Esophagus (tissue), 2 donors: ENCODE measurements around the gene EBPL. TPM values are rescaled to one million over a fixed set of nuclear protein-coding genes. Genes with fewer than 3 reads are reported as not detected.
"Not testable (repeated sequence)": the region's sequence is repeated elsewhere in the genome, so short reads cannot be mapped to it uniquely, and the experiment has no call there.

ENCODE experiments used
- H3K27ac ChIP-seq, 2 donors: one replicate each; pipeline ENCODE4 v1.5.1; 2013; ENCODE audit warnings: low read depth in 2 of 2, mild to moderate bottlenecking in 2 of 2, inconsistent platforms in 1 of 2, low read length in 1 of 2, moderate library complexity in 1 of 2
- H3K27me3 ChIP-seq, 2 donors: one replicate each; pipeline ENCODE4 v1.6.1; 2013; ENCODE audit warnings: low read length in 2 of 2, control low read depth in 1 of 2, mild to moderate bottlenecking in 1 of 2; ENCODE audit not compliant: insufficient read depth in 2 of 2, control insufficient read depth in 1 of 2
- H3K36me3 ChIP-seq, 2 donors: one replicate each; pipeline ENCODE4 v1.6.1; 2013; ENCODE audit warnings: low read length in 1 of 2; ENCODE audit not compliant: control insufficient read depth in 2 of 2, insufficient read depth in 2 of 2
- H3K4me1 ChIP-seq, 2 donors: one replicate each; pipeline ENCODE4 v1.6.1; 2013; ENCODE audit warnings: low read length in 1 of 2; ENCODE audit not compliant: control insufficient read depth in 2 of 2, insufficient read depth in 2 of 2
- H3K4me3 ChIP-seq, 2 donors: one replicate each; pipeline ENCODE4 v1.5.1; 2013; ENCODE audit warnings: low read length in 2 of 2, mild to moderate bottlenecking in 2 of 2, low read depth in 1 of 2, moderate library complexity in 1 of 2
- H3K9me3 ChIP-seq, 2 donors: one replicate each; pipeline ENCODE4 v1.6.1; 2013; ENCODE audit warnings: mild to moderate bottlenecking in 2 of 2, low read depth in 1 of 2, low read length in 1 of 2, moderate library complexity in 1 of 2; ENCODE audit not compliant: control insufficient read depth in 2 of 2, insufficient read depth in 1 of 2
- WGBS, 2 donors: extraction: QIAGEN DNeasy Blood & Tissue Kit; methylation state at CpG; one replicate each; pipeline ENCODE4 v1.1.7; 2013; 5-methylcytosine and 5-hydroxymethylcytosine counted together
- polyA plus RNA-seq, 2 donors: library from polyadenylated mRNA; stranded (reverse); fragments of 200-250 nt; gene quantifications; one replicate each; pipeline ENCODE4 v1.2.3, GENCODE V29; 2013
- donor health status: healthy with polysubstance abuse.
- donor health status: Bipolar disorder and iron deficiency.

EBPL gene
- polyA plus RNA-seq, 2 donors: 53.0 to 73.6 TPM

DNA sequence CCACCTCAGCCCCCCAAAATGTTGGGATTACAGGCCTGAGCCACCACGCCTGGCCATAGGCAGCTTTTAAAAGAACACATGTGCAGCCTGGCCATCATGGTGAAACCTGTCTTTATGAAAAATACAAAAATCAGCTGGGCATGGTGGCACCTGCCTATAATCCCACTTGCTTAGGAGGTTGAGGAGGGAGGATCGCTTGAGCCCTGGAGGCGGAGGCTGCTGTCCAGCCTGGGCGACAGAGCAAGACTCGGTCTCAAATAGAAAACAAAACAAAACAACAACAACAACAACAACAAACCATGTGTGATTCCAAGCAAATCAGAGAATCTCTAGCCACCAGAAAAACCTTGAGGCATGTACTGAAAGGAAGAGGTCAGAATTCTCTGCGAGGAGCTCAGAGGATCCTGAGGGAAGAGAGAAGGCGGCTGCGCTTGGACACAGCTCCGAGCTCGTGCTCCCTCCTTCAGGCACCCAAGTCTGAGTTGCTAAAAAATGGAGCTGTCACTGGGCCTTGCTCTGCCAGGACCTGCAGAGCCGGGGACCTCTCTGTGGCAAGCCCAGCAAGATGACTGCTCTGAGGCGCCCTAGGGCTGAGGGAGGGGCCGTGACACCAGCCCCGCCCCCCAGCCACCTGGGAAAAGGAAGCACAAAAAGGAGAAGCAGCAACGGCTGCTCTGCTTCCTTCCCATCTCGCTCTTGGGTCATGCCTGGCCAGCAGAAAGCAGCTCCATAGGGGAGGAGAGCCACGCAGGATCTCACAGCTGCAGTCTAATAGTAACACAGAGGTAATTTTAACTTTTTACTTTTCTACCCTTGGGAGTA, 63.2 kb downstream of the EBPL start, which contains the start of gene ARL11:
TSS of gene ARL11 (plus strand) at position 677 of the 822 bp plus-strand sequence. CDS start 1,941 bp downstream, outside the sequence.
- peak within 1 kb of the TSS; percentile 25 to 35 for H3K4me3 ChIP-seq
- no peaks in the 10 kb centered on the region for H3K36me3 ChIP-seq
- H3K27me3 ChIP-seq: no peaks in the 10 kb centered on the region
- peak within 1 kb of the TSS; percentile 56 to 62 for H3K27ac ChIP-seq
- H3K4me1 ChIP-seq: peaks cover 6 to 12% of the 10 kb centered on the region in 2 donors
- no peaks in the 10 kb centered on the region for H3K9me3 ChIP-seq
- 41 to 42% methylated on average over 17 of the region's 17 CpGs for WGBS, 2 donors

DNA sequence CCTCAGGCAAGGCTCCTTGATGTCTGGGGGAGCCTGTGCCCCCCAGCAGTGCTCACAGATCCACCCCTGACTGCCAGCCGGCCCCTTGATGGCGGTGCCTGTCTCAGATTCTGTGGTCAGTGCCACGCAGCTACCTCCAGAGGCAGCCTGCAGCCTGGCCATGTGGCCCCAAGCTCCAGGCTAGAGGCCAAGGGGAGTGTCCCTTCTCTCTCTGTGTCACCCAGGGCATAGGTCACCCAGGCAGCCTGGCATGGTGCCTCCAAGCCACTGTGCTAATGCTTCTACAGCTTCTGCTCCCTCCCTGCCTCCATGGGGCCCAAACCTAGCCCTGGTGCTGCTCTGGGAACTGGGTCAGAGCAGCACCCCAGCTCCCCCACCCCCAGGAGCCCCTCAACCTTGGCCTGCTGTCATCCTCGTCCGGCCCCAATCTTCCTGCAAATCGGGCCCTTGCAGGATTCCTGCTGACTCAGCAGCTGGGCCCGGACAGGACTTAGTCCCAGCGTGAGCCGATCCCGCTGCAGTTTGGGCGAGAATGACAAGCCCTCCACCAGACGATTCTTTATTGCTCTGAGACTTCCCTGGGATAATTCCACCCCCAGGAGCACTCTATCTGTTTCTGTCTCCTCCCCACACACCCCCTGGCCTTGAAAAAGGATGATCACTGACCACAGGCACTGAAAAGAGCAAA, 65.8 kb downstream of the EBPL start:
- peaks cover 6 to 7% of the 10 kb centered on the region in 2 donors for H3K4me1 ChIP-seq
- peak overlapping the region; percentile 7 to 36 for H3K27ac ChIP-seq
- no peaks in the 10 kb centered on the region for H3K36me3 ChIP-seq
- 67 to 76% methylated on average over 12 of the region's 12 CpGs for WGBS, 2 donors
- no peaks in the 10 kb centered on the region for H3K27me3 ChIP-seq
- no peak overlapping the region for H3K4me3 ChIP-seq
- H3K9me3 ChIP-seq: no peaks in the 10 kb centered on the region

DNA sequence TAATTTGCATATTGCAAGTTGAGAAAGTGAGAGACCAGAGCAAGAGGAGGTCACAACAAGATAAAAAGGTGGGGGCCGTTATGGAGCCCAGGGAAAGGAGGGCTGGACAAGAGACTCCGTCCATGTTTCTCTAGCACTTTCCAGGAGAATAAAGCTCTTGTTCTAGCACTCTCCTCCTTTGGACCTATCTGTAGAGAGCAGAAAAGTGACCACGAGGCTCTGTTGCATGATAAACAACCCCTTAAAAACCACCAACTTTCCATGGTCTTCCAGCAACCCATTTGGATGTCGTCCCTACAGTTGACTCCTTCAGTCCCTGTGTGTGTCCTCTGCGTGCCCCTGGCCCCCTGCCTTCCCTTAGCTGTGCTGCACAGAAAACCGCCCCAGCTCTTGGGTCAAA, 67.1 kb downstream of the EBPL start:
- Histone ChIP-seq H3K9me3 (no peaks in the 10 kb centered on the region), H3K27me3 (no peaks in the 10 kb centered on the region)
- WGBS, 2 donors: 87 to 88% methylated on average over 6 of the region's 6 CpGs

DNA sequence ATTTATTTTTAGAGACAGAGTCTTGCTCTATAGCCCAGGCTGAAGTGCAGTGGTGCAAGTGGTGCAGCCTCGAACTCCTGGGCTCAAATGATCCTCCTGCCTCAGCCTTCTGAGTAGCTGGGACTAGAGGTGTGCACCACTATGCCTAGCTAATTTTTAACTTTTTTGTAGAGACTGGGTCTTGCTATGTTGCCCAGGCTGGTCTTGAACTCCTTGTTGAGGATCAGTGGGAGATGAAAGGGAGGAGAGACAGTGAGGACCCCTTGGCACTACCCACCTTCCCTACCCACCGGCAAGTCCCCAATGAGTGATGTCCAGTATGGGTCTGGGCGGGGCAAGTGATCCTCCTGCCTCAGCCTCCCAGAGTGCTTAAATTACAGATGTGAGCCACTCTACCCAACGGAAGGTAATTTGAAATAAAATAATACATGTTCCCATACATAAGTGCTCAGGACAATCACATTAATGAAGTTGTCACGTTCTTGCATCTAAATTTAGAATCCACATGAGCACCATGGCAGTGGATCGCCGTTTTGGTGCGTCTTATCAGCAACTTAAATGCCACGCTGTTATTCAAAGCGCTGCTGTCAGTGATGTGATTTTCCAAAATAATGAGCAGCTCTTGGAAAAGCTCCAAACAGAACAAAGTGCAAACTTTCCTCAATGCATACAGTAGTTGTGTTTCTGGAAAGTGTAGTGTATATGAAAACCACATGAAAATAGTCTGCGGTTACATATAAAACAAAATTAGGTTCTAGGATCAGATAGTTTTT, 68.9 kb downstream of the EBPL start:
- Histone ChIP-seq H3K27ac (no peak overlapping the region), H3K4me3 (no peak overlapping the region), H3K4me1 (peaks cover 0 to 6% of the 10 kb centered on the region in 2 donors), H3K36me3 (no peaks in the 10 kb centered on the region), H3K27me3 (no peaks in the 10 kb centered on the region), H3K9me3 (no peaks in the 10 kb centered on the region)
- 61 to 63% methylated on average over 11 of the region's 11 CpGs for WGBS, 2 donors

More for the DNA sequence above, 67.1 kb downstream of the EBPL start:
- Histone ChIP-seq H3K4me3 (no peak overlapping the region), H3K36me3 (no peaks in the 10 kb centered on the region), H3K27ac (no peak overlapping the region), H3K4me1 (peaks cover 2 to 6% of the 10 kb centered on the region in 2 donors)

DNA sequence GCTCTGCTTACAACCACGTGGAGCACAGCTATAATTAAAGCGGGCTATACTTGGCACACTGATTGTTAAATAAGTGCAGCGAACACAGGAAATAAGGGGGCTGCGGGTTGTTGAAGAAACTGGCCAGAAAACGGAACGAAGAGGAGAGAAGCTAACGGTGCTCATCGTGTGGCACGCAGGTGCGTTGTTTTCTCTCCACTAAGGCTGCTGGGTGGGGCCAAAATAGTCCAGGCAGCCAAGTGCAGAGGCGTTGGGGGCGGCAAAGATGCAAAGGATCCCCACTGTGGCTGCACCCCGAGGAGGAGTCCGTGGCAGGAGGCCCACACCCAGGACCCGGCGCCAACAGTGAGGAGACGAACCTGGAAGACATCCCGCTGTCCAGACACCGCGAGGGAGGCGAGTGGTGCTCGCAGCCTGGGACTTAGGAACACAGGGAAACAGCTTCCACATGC, 71.1 kb downstream of the EBPL start:
- Histone ChIP-seq H3K27ac (no peak overlapping the region), H3K4me3 (no peak overlapping the region), H3K4me1 (peaks cover 0 to under 1% of the 10 kb centered on the region in 2 donors), H3K9me3 (no peaks in the 10 kb centered on the region), H3K36me3 (no peaks in the 10 kb centered on the region), H3K27me3 (no peaks in the 10 kb centered on the region)
- WGBS, 2 donors: 48 to 67% methylated on average over 22 of the region's 22 CpGs

DNA sequence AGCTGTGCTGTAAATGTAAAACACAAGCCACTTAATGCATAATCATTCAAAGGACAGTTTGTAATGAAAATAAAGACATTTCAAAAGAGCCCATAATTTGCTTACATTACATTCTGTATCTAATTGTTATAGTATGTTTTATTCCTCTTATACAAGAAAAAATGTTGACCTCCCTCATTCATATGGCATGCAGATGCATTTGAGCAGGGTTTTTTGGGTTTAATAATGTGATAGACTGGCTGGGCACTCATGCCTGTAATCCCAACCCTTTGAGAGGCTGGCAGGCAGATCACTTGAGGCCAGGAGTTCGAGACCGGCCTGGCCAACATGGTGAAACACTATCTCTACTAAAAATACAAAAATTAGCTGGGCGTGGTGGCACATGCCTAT, 74.6 kb downstream of the EBPL start:
- Histone ChIP-seq H3K36me3 (no peaks in the 10 kb centered on the region), H3K4me3 (no peak overlapping the region), H3K27me3 (no peaks in the 10 kb centered on the region), H3K27ac (no peak overlapping the region), H3K4me1 (no peaks in the 10 kb centered on the region), H3K9me3 (no peaks in the 10 kb centered on the region)
- WGBS, 2 donors: 82 to 88% methylated on average over 3 of the region's 3 CpGs

DNA sequence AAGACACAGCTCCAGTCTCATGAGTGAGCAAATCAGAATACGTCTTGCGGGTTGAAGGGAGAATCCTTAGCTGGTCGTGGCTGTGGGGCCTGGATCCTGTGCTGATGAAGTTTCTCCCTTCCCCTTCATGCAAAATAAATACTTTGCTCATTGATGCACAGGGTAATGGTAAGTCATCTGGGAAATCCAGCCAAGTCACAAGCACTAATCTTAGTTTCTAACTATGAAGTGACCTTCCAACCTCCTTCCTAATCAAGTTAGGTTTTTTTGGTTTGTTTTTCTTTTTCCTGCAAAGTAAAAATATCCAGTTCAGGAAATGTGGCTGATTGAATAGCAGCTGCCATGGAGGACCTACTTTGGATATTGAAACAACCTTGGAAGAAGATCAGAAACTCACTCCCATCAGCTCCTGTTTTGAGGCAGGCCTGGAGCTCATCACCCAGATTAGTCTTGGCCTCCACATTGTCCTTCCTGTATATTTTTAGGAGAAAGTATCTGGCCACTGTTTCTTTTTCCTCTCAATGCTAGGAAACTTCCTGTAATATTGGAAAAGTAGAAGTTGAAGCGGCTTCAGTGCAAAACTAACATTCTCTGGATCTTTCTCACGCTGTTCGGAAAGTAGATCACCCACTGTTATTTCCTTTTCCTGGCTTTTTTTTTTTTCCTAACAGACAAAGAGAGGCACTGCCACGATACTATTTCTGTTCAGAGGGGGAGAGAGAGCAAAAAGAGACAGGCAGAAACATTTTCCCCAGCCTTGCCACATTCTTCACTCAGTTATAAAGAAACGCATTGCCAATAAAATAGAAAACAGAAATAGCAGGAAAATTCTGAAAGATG, 75.2 kb downstream of the EBPL start:
- 64 to 72% methylated on average over 8 of the region's 8 CpGs for WGBS, 2 donors
- H3K27ac ChIP-seq: peak overlapping the region in 1 of 2 donors; percentile 13

DNA sequence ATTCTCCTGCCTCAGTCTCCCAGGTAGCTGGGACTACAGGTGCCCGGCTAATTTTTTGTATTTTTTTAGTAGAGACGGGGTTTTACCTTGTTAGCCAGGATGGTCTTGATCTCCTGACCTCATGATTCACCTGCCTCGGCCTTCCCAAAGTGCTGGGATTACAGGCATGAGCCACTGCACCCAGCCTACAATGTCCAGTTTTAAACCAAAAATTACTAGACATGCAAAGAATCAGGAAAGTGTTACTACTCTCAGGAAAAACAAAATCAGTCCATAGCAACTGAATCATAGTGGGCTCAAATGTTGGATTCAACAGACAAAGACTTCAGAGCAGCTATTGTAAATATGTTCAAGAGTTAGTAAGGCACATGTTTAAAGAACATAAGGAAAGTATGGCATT, 79.2 kb downstream of the EBPL start:
- not testable (repeated sequence) for H3K4me3 ChIP-seq, H3K27ac ChIP-seq, H3K27me3 ChIP-seq, H3K4me1 ChIP-seq, H3K9me3 ChIP-seq, H3K36me3 ChIP-seq
- 93 to 96% methylated on average over 3 of the region's 3 CpGs for WGBS, 2 donors

More for the DNA sequence above, 75.2 kb downstream of the EBPL start:
- H3K4me3 ChIP-seq: no peak overlapping the region
- H3K9me3 ChIP-seq: no peaks in the 10 kb centered on the region
- H3K27me3 ChIP-seq: no peaks in the 10 kb centered on the region
- no peaks in the 10 kb centered on the region for H3K36me3 ChIP-seq
- H3K4me1 ChIP-seq: no peaks in the 10 kb centered on the region
